WTC11 (cell line): ENCODE results near the gene MBIP. TPM values are rescaled to one million over a fixed set of nuclear protein-coding genes. Genes with fewer than 3 reads are reported as not detected.

Source experiments
- ATAC-seq: fragments of 200-7000 bp; cut with Tn5 transposase; 2 replicates; pipeline ENCODE4 v1.10.0; 2021; ENCODE audit warnings: mild to moderate bottlenecking, moderate library complexity
- CTCF ChIA-PET: fragments of 300-600 bp; sonication (Branson Sonifier 250); formaldehyde crosslinking; loops from one replicate; lab custom pipeline; 2021; ENCODE audit warnings: antibody characterized with exemption; lab: Charles Lee
- POLR2A ChIA-PET: fragments of 350-600 bp; sonication (Branson Sonifier 250); formaldehyde crosslinking; loops from one replicate; lab custom pipeline; 2021; ENCODE audit warnings: antibody characterized with exemption; lab: Charles Lee
- DNase-seq: peaks from one replicate; pipeline ENCODE4 v3.0.0; 2021; ENCODE audit warnings: low spot score
- H3K27ac Mint-ChIP-seq: 2 replicates; pipeline ENCODE4 v1.8.0; 2021; ENCODE audit warnings: mixed read lengths
- H3K27me3 Mint-ChIP-seq: 2 replicates; pipeline ENCODE4 v1.8.0; 2021; ENCODE audit warnings: low read depth, mild to moderate bottlenecking, moderate library complexity, mixed read lengths
- H3K36me3 Mint-ChIP-seq: 2 replicates; pipeline ENCODE4 v1.8.0; 2021; ENCODE audit warnings: mixed read lengths
- H3K4me1 Mint-ChIP-seq: 2 replicates; pipeline ENCODE4 v1.8.0; 2022; ENCODE audit warnings: mixed read lengths
- H3K4me3 Mint-ChIP-seq: 2 replicates; pipeline ENCODE4 v1.8.0; 2021; ENCODE audit warnings: mild to moderate bottlenecking, moderate library complexity, mixed read lengths
- H3K9me3 Mint-ChIP-seq: 2 replicates; pipeline ENCODE4 v1.8.0; 2021; ENCODE audit warnings: mixed read lengths
- ARID4B ChIP-seq: sonication (generic); formaldehyde crosslinking; IDR thresholded peaks from 2 replicates; pipeline ENCODE4 v1.8.0; 2023; ENCODE audit warnings: missing genetic modification reagents, mild to moderate bottlenecking, borderline replicate concordance
- E2F4 ChIP-seq: sonication (generic); formaldehyde crosslinking; IDR thresholded peaks from 2 replicates; pipeline ENCODE4 v1.8.1; 2022; ENCODE audit warnings: low read depth, mild to moderate bottlenecking, moderate library complexity, missing genetic modification reagents, borderline replicate concordance
- EMX1 ChIP-seq: fragments of 250-450 bp; sonication (Bioruptor Pico); IDR thresholded peaks from 2 replicates; pipeline ENCODE4 v1.8.0; 2021; ENCODE audit warnings: mild to moderate bottlenecking
- FOXP1 ChIP-seq: sonication (generic); formaldehyde crosslinking; IDR thresholded peaks from 2 replicates; pipeline ENCODE4 v1.8.0; 2022; ENCODE audit warnings: missing genetic modification reagents, mild to moderate bottlenecking, moderate library complexity, borderline replicate concordance
- GABPB1 ChIP-seq: sonication (generic); formaldehyde crosslinking; IDR thresholded peaks from 2 replicates; pipeline ENCODE4 v1.8.1; 2023; ENCODE audit warnings: mild to moderate bottlenecking, missing genetic modification reagents
- GTF2I ChIP-seq: fragments of 250-450 bp; sonication (Bioruptor Pico); conservative IDR thresholded peaks from 2 replicates; pipeline ENCODE4 v1.4.0; 2021; ENCODE audit warnings: mild to moderate bottlenecking
- IRF2 ChIP-seq: sonication (generic); formaldehyde crosslinking; IDR thresholded peaks from 2 replicates; pipeline ENCODE4 v1.8.0; 2022; ENCODE audit warnings: low read depth, missing genetic modification reagents, borderline replicate concordance
- MYBL2 ChIP-seq: sonication (generic); formaldehyde crosslinking; IDR thresholded peaks from 2 replicates; pipeline ENCODE4 v1.8.1; 2023; ENCODE audit warnings: mild to moderate bottlenecking, moderate library complexity, missing genetic modification reagents
- NR2C2 ChIP-seq: sonication (generic); formaldehyde crosslinking; IDR thresholded peaks from 2 replicates; pipeline ENCODE4 v1.8.0; 2022; ENCODE audit warnings: mild to moderate bottlenecking, missing genetic modification reagents
- NR3C1 ChIP-seq: sonication (generic); formaldehyde crosslinking; conservative IDR thresholded peaks from 2 replicates; pipeline ENCODE4 v1.8.1; 2023; ENCODE audit warnings: low read depth, mild to moderate bottlenecking, missing genetic modification reagents
- OVOL2 ChIP-seq: fragments of 250-450 bp; sonication (Bioruptor Pico); IDR thresholded peaks from 2 replicates; pipeline ENCODE4 v1.9.0; 2021; ENCODE audit warnings: mild to moderate bottlenecking, borderline replicate concordance
- PREB ChIP-seq: sonication (generic); formaldehyde crosslinking; IDR thresholded peaks from 2 replicates; pipeline ENCODE4 v1.8.1; 2022; ENCODE audit warnings: mild to moderate bottlenecking, missing genetic modification reagents, moderate library complexity, borderline replicate concordance
- RELA ChIP-seq: sonication (generic); formaldehyde crosslinking; IDR thresholded peaks from 2 replicates; pipeline ENCODE4 v1.8.1; 2022; ENCODE audit warnings: missing genetic modification reagents, mild to moderate bottlenecking, borderline replicate concordance
- TEAD4 ChIP-seq: sonication (generic); formaldehyde crosslinking; IDR thresholded peaks from 2 replicates; pipeline ENCODE4 v1.8.0; 2022; ENCODE audit warnings: mild to moderate bottlenecking, missing genetic modification reagents
- ZNF219 ChIP-seq: sonication (generic); formaldehyde crosslinking; IDR thresholded peaks from 2 replicates; pipeline ENCODE4 v1.8.0; 2023; ENCODE audit warnings: missing genetic modification reagents, mild to moderate bottlenecking, borderline replicate concordance
- ZNF423 ChIP-seq: fragments of 250-450 bp; sonication (Bioruptor Pico); IDR thresholded peaks from 2 replicates; pipeline ENCODE4 v2.1.2; 2022; ENCODE audit warnings: mild to moderate bottlenecking, moderate library complexity
- ZNF532 ChIP-seq: fragments of 250-450 bp; sonication (Bioruptor Pico); IDR thresholded peaks from 2 replicates; pipeline ENCODE4 v1.9.0; 2021; ENCODE audit warnings: mild to moderate bottlenecking, borderline replicate concordance
- total RNA-seq: library from RNA; stranded (reverse); gene quantifications from 3 replicates; pipeline ENCODE4 v1.2.3, GENCODE V29; 2021

Gene MBIP
- total RNA-seq, 1 experiment from 2014 or later: 18.4 TPM

- Mint-ChIP-seq H3K27ac (no peak overlapping the region), H3K9me3 (peaks cover 3% of the 10 kb centered on the region), H3K4me3 (no peak overlapping the region), H3K4me1 (peaks cover 40% of the 10 kb centered on the region), H3K36me3 (peaks cover 13% of the 10 kb centered on the region), H3K27me3 (no peaks in the 10 kb centered on the region; the same call in 1 of the 2 replicates)
- TF ChIP-seq NR2C2 (CRISPR knock-in tag): no peak
- TF ChIP-seq E2F4: no peak
- POLR2A ChIA-PET: no interaction called here
- CTCF ChIA-PET: interaction anchor here (0.9 kb wide), 1 partner anchor 238 kb away, joined by 4 read pairs; no protein-coding TSS in a partner anchor
- ATAC-seq (no peak), DNase-seq (no peak)
Observed at GRCh38 chr14:36316131-36316530, 4.3 kb downstream of the MBIP start.

- H3K9me3 Mint-ChIP-seq: no peaks in the 10 kb centered on the region
- no peak for TF ChIP-seq GABPB1 (CRISPR knock-in tag)
- no peak for TF ChIP-seq FOXP1 (CRISPR knock-in tag)
- TF ChIP-seq TEAD4 (CRISPR knock-in tag): no peak
- TF ChIP-seq ARID4B: no peak
- no peak for TF ChIP-seq IRF2 (CRISPR knock-in tag)
- TF ChIP-seq NR3C1: no peak
- TF ChIP-seq RELA (CRISPR knock-in tag): no peak
- TF ChIP-seq MYBL2 (CRISPR knock-in tag): no peak
- H3K27ac Mint-ChIP-seq: no peak overlapping the region; the same call in 1 of the 2 replicates
- no peak overlapping the region for H3K4me3 Mint-ChIP-seq
- no peaks in the 10 kb centered on the region for H3K27me3 Mint-ChIP-seq
- POLR2A ChIA-PET: no interaction called here
- no peak for ATAC-seq
- CTCF ChIA-PET: interaction anchor here (0.9 to 1.0 kb wide), 2 partner anchors 239 to 246 kb away, joined by 4 read pairs; no protein-coding TSS in a partner anchor
- peaks cover 36% of the 10 kb centered on the region for H3K4me1 Mint-ChIP-seq
- no peak for DNase-seq
- H3K36me3 Mint-ChIP-seq: peaks cover 22% of the 10 kb centered on the region
Observed at GRCh38 chr14:36315159-36315853, 5.1 kb downstream of the MBIP start.

GRCh38 chr14:36313898-36314297 is 6.5 kb downstream of the MBIP start:
- DNase-seq: no peak
- peaks cover 31% of the 10 kb centered on the region for H3K4me1 Mint-ChIP-seq
- POLR2A ChIA-PET: no interaction called here
- CTCF ChIA-PET: interaction anchor here (0.6 to 1.5 kb wide), 7 partner anchors 40 to 244 kb away, joined by 3 to 4 read pairs (median 3); no protein-coding TSS in a partner anchor
- H3K36me3 Mint-ChIP-seq: peaks cover 34% of the 10 kb centered on the region
- no peaks in the 10 kb centered on the region for H3K27me3 Mint-ChIP-seq
- H3K9me3 Mint-ChIP-seq: no peaks in the 10 kb centered on the region
- H3K27ac Mint-ChIP-seq: no peak overlapping the region
- no peak for TF ChIP-seq IRF2 (CRISPR knock-in tag)
- no peak for TF ChIP-seq EMX1 (CRISPR knock-in tag)
- TF ChIP-seq, all 79 proteins: peak for 0
- no peak; the same call in 1 of the 2 replicates for ATAC-seq
- H3K4me3 Mint-ChIP-seq: no peak overlapping the region

GRCh38 chr14:36313206-36313605 is 7.2 kb downstream of the MBIP start:
- Mint-ChIP-seq H3K4me3 (no peak overlapping the region), H3K9me3 (no peaks in the 10 kb centered on the region), H3K27me3 (no peaks in the 10 kb centered on the region), H3K4me1 (peaks cover 31% of the 10 kb centered on the region), H3K36me3 (peaks cover 41% of the 10 kb centered on the region), H3K27ac (peak overlapping the region; percentile 13; the same call in 1 of the 2 replicates)
- ATAC-seq: peak; percentile 60
- no peak for DNase-seq
- ChIA-PET CTCF (interaction anchor here (0.5 to 1.5 kb wide), 6 partner anchors 58 to 208 kb away, joined by 3 to 5 read pairs (median 4); no protein-coding TSS in a partner anchor), POLR2A (interaction anchor here (0.7 kb wide), 1 partner anchor 23 kb away, joined by 4 read pairs; no protein-coding TSS in a partner anchor)
- TF ChIP-seq ZNF532 (CRISPR knock-in tag): no peak
- TF ChIP-seq PREB (CRISPR knock-in tag): no peak
- no peak for TF ChIP-seq GTF2I (CRISPR knock-in tag)
- no peak for TF ChIP-seq OVOL2
- no peak for TF ChIP-seq ZNF423 (CRISPR knock-in tag)
- no peak for TF ChIP-seq ZNF219
